Lower leg skin (tissue), 3 donors: ENCODE measurements around the gene LDLRAD2.

Source experiments
- CTCF ChIP-seq, 3 donors: fragments of 450-650 bp; IDR thresholded peaks; one replicate each; pipeline ENCODE4 v1.5.1; 2016; ENCODE audit warnings: antibody characterized with exemption in 3 of 3, mild to moderate bottlenecking in 3 of 3, moderate library complexity in 2 of 3
- POLR2A ChIP-seq, 2 donors: fragments of 450-650 bp; IDR thresholded peaks; one replicate each; pipeline ENCODE4 v1.6.1; 2016 to 2017; ENCODE audit warnings: antibody characterized with exemption in 2 of 2, mild to moderate bottlenecking in 1 of 2, moderate library complexity in 1 of 2

GRCh38 chr1:21868482-21868881 is 56.4 kb downstream of the LDLRAD2 start:
- no peak for TF ChIP-seq CTCF (IDR thresholded peaks at IDR 0.05)
- TF ChIP-seq POLR2A (IDR thresholded peaks at IDR 0.05) = no peak
